Stimulated activated CD8-positive, alpha-beta memory T cell treated with anti-CD3 and anti-CD28 coated beads, Interleukin-12 subunit alpha, Interleukin-12 subunit beta, amount 100 ng/mL, for 24 hours (primary cell): ENCODE measurements around the gene SLC23A2.
"Not testable (repeated sequence)": the region's sequence is repeated elsewhere in the genome, so short reads cannot be mapped to it uniquely, and the experiment has no call there.

Experiments
- DNase-seq: peaks from one replicate; pipeline ENCODE4 v3.0.0-alpha.2; 2020; ENCODE audit errors: extremely low read depth

Gene SLC23A2

DNA sequence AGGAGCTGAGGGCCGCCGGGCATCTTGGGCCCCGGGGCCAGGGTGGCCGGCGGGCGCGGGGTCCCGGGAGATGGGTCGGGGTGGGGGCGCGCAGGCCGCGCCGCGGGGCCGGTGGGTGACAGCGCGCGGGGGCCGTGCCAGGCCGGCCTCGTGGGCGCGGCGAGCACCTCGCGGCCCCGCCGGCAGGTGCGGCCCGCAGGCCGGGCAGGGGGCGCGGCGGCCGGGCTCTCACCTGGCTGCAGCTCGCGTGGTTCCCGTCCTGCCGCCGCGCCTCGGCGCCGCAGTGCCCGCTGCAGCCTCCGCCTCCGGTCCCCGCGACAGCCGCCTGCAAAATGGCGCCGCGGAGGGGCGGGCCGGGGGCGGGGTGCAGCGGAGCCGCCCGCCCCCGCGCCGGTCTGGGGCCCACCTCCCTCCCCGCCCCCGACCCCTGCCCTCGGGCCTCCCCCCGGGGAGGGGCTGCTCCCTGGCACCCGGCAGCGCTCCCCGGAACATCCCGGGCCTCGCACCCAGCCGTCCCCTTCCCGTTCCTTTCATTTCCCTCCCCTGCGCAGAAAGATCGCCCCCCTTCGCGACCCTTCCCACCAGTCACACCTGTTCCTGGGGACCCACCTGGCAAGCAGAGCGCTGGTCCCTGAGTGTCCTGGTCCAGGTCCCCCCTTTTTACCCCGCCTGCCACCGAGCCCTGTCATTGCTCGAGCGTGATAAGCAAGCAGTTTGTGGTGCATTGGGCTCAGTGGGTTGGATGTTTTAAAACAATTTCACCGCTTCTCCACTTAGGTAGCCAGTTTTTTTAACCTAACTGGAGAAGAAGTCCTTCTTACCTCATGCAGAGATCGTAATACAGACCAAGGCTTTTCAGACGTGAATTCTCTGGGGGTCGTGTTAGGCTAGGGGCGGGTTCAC lies at the start of gene SLC23A2:
Gene SLC23A2 (minus strand): TSS at position 337 of the 903 bp plus-strand sequence. CDS start 68,948 bp downstream, outside the sequence.
- no peak for DNase-seq

DNA sequence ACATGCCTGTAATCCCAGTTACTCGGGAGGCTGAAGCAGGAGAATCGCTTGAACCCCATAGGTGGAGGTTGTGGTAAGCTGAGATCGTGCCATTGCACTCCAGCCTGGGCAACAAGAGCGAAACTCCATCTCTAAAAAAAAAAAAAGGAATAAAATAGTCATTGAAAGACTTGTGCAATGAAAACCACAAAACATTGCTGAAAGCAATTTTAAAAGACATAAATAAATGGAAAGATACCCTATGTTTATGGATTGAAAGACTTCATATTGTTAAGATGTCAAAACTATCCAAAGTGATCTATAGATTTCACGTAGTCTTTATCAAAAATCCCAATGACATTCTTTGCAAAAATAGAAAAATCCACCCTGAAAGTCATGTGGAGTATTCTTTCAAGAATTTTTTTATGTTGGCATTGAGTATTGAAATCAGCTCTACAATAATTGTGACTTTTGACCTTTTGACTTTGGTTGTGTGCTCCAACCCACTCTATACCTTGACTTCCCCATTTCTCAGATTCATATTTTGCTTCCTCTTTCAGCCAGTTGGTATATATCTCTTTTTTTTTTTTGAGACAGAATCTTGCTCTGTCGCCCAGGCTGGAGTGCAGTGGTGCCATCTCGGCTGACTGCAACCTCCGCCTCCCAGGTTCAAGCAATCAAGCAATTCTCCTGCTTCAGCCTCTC lies 45.5 kb upstream of the SLC23A2 start:
- DNase-seq: no peak

DNA sequence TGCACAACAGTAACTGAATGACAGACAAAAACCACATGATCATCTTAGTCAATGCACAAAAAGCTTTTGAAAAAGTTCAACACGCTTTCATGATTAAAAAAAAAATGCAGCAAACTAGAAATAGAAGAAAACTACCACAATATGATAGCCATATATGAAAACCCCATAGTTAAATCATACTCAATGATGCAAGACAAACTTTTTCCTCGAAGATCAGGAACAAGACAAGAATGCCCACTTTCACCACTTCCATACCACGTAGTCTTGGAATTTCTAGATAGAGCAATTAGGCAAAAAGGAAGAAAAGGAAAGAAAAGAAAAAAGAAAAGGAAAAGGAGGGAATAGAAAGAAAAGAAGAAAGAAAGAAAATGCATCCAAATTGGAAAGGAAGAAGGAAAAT lies 44.6 kb upstream of the SLC23A2 start:
- no peak for DNase-seq

DNA sequence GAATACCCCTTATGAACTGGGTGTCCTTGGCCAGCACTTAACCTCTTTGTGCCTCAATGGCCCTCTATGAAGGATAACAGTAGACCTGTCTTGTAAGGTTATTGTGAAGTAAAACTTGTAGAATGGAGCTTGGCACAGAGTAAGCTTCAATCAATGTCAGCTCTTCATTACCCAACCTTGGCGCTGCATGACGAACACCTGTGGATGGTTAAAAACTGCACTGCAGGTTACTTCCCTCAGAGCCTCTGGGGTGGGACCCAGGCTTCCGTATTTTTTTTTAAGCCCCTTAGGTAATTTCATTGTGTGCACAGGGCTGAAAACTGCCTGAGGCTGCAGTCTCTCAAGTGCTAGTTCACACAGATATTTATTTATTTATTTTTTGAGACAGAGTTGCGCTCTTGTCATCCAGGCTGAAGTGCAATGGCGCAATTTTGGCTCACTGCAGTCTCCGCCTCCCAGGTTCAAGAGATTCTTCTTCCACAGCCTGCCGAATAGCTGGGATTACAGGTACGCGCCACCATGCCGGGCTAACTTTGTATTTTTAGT lies 42.8 kb upstream of the SLC23A2 start:
- no peak for DNase-seq

GRCh38 chr20:5041433-5041832 lies 40.1 kb upstream of the SLC23A2 start:
- DNase-seq: no peak

GRCh38 chr20:5040345-5040744 lies 39.0 kb upstream of the SLC23A2 start:
- no peak for DNase-seq

GRCh38 chr20:5039889-5040288 lies 38.6 kb upstream of the SLC23A2 start:
- DNase-seq: no peak

DNA sequence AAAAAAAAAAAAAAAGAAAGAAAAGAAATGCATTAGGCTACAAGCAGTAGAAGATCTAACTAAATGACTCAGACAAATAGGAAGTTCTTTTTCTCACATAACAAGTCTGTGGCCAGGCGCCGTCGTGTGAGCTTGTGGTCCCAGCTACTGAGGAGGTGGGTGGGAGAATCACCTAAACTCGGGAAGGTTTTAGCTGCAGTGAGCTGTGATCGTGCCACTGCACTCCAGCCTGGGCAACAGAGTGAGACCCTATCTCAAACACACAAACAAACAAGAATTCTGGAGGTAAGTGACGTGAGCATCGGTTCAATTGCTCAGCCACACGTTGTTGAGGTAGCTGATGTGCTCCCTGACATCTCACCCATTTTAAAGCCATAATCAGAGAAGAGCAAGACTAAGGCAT lies 37.9 kb upstream of the SLC23A2 start:
- DNase-seq: no peak

DNA sequence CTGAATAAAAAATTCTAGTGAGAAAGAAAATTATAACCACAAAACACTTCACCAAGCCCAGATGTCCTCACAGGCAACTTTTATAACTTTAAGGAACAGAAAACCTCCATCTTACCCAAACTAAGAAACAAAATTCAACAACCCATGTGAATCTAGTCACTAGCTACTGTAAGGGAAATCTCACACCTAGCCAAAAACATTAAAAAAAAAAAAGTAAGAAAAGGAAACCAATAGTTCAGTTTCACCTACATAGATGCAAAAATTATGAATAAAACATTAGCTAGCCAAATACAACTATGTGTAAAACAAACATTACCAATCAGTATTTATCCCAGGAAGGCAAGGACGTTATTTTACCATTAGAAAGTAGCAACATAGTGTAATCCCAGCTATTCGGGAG lies 35.5 kb upstream of the SLC23A2 start:
- DNase-seq: no peak

- DNase-seq: not testable (repeated sequence)
These were observed 34.2 kb upstream of the SLC23A2 start for GRCh38 chr20:5035518-5035917.

DNA sequence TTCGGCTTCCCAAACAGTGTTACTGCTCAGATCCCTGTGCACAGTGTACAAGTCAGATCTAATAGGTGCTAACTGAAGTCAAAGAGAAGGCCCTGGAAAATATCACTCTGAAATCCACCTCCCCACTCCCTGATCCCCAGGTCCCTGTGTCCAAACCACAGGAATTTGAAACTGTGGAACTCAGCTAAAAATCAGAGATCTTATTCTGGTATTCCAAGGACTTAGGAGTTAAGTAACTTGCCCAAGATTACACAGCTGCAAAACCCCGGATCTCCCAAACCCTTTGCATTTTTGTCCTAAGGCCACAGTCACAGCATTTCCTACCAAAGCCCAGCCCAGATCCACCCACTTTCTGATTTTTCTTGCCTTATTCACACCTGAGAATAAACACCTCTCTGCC lies 32.3 kb upstream of the SLC23A2 start:
- DNase-seq: no peak

GRCh38 chr20:5031701-5032100 lies 30.4 kb upstream of the SLC23A2 start:
- not testable (repeated sequence) for DNase-seq

DNA sequence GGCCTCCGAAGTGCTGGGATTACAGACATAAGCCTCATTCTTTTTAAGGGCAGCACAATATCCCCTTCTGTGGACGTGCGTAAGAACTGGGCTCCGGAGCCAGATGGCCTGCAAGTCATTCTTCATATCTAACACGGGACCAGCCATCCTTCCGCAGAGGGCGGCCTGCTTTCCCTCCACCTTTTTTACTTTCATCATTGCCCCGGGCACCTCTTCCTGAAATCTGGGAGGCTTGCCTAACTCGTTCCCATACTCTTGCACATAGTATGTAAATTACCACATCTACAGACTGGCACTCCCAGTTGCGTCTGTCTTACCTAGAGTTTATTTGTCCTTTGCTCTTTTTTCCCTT lies 29.9 kb upstream of the SLC23A2 start:
- no peak for DNase-seq

- no peak for DNase-seq
These were observed 29.3 kb upstream of the SLC23A2 start for GRCh38 chr20:5030348-5031205.

DNA sequence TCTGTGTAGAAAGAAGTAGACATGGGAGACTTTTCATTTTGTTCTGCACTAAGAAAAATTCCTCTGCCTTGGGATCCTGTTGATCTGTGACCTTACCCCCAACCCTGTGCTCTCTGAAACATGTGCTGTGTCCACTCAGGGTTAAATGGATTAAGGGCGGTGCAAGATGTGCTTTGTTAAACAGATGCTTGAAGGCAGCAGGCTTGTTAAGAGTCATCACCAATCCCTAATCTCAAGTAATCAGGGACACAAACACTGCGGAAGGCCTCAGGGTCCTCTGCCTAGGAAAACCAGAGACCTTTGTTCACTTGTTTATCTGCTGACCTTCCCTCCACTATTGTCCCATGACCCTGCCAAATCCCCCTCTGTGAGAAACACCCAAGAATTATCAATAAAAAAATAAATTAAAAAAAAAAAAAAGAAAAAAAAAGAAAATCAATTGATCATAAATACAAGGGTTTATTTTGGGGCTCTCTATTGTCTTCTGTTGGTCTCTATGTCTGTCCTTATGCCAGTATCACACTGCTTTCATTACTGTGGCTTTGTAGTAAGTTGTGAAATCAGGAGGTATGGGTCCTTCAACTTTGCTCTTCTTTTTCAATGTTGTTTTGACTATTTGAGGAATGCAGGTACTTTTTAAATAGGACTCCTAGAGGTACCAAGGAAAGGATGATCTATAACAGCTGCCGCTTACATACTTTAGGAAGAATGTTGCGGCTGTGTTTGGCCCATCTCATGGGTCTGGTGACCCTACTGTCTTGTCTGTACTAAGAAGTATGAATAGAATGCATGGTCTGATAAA lies 27.1 kb upstream of the SLC23A2 start:
- DNase-seq: not testable (repeated sequence)

- no peak for DNase-seq
These were observed 23.7 kb upstream of the SLC23A2 start for GRCh38 chr20:5024982-5025381.

DNA sequence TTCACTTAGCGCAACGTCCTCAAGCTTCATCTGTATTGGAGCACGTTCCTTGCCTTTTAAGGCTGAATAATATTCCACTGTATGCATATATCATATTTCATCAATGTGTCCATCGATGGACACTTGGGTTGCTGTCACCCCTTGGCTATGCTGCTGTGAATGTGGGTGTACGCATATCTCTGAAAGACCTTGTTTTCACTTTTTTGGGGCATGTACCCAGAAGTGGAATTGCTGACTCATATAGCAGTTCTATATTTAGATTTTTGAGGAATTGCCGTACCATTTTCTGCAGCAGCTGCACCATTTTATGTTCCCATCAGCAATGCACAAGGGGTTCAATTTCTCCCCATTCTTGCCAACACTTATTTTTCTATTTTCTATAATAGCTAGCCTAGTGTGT lies 22.8 kb upstream of the SLC23A2 start:
- no peak for DNase-seq

DNA sequence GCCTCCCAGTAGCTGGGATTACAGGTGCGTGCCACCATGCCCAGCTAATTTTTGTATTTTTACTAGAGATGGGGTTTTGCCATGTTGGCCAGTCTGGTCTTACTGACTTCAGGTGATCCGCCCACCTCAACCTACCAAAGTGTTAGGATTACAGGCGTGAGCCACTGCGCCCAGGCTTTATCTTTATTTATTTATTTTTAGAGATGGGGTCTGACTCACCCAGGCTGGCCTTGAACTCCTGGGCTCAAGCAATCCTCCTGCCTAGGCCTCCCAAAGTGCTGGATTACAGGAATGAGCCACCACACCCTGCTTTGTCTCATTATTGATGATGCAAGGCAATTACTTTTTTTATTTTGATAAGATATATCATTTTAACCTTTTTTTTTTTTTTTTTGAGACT lies 21.9 kb upstream of the SLC23A2 start:
- DNase-seq: not testable (repeated sequence)

DNA sequence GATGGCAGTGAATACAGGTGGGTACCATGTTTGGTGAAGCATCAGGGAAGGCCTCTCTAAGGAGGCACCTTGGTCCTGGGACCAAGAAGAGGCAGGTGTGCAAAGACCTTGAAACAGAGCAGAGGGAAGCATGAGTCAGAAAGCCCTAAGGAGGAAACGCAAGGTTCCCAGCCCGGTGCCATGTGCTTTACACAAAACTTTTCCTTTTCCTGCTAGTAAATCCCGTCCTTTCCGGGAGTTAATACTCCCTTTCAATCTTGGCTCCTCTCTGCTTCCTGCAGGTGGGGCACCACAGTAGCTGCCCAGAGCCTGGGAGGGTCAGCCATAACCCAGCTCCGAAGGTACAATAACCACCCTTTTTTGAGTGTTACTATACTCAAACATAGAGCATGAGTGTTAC lies 19.4 kb upstream of the SLC23A2 start:
- DNase-seq: no peak

DNA sequence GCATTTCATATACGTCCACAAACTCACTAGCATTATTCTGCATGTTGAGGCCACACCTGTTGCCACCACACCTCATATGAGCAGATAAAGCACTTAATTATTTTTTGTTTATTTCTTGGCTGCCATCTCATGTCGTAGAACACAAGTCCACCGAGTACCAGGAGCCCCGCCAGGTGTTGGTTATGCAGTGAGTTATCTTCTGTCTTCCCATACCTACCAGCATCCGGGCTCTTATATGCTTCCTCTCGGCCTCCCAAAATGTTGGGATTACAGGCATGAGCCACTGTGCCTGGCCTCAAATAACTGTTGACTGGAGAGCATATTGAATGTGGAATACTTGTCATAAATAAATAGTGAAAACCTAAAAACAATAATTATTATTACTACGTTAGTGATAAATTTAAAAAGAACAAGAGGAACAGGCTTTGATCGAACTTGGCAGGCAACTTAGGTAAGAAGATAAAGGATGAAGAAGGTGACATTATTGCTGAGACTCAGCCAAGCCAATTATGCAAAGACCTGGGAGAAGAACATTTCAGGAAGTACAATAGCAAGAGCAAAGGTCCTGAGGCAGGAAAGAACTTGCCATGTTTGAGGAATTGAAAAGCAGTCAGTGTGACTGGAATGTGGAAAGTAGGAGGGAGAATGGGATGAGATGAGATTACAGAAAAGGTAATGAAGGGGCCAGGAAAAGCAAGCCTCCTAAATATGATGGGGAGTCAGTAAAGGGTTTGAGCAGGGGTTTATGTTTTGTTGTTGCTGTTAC lies 12.6 kb upstream of the SLC23A2 start:
- no peak for DNase-seq
